ENCODE data around the gene GSK3B.

Gene GSK3B

GRCh38 chr3:120093911-120094775 is at the start of gene GSK3B:
Gene GSK3B (minus strand): TSS chr3:120094447. CDS start chr3:120093434, 1,013 bp downstream.
- DNase-seq (ENCODE audit: low read depth, low spot score) = peak; percentile 30

- no peak for DNase-seq (ENCODE audit: low read depth, low spot score)
Observed at GRCh38 chr3:120143676-120144075, 49.4 kb upstream of the GSK3B start.

- DNase-seq (ENCODE audit: low read depth, low spot score) = no peak
Observed at GRCh38 chr3:120142236-120142635, 48.0 kb upstream of the GSK3B start.

DNA sequence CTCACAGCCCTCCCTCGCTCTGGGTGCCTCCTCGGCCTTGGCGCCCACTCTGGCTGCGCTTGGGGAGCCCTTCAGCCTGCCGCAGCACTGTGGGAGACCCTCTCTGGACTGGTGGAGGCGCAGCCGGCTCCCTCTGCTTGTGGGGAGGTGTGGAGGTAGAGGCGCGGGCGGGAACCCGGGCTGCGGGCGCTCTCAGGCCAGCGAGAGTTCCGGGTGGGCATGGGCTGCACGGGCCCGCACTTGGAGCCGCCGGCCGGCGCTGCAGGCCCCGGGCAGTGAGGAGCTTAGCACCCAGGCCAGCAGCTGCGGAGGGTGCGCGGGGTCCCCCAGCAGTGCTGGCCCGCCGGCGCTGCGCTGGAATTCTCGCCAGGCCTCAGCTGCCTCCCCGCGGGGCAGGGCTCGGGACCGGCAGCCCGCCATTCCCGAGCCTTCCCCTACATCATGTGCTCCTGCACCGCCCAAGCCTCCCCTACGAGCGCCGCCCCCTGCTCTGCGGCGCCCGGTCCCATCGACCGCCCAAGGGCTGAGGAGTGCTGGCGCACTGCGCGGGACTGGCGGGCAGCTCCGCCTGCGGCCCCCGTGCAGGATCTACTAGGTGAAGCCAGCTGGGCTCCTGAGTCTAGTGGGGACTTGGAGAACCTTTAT is 46.0 kb upstream of the GSK3B start:
- no peak for DNase-seq (ENCODE audit: low read depth, low spot score)

GRCh38 chr3:120139140-120139539 is 44.9 kb upstream of the GSK3B start:
- DNase-seq (ENCODE audit: low read depth, low spot score) = no peak

DNA sequence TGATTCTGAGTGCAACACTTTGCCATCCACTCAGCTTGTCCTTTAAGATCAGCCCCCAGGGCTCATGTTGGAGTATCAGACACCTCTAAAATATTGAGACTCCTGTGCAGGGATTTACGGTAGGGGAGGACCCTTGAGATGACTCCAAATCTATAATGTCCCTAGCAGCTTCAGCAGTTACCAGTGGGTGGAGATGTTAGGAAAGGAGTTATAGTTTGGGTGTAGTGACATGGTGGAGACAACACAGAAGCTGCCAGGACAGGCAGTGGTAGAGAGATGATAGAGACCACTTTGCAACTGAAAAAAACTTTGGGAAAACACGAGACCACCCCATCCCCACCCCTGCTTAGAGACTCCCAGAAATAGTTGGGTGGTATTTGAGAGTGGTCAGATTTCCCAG is 43.3 kb upstream of the GSK3B start:
- no peak for DNase-seq (ENCODE audit: low read depth, low spot score)

- no peak for DNase-seq (ENCODE audit: low read depth, low spot score)
Observed at GRCh38 chr3:120130656-120131055, 36.4 kb upstream of the GSK3B start.

- no peak for DNase-seq (ENCODE audit: low read depth, low spot score)
Observed at GRCh38 chr3:120129718-120130513, 35.7 kb upstream of the GSK3B start.

GRCh38 chr3:120129051-120129450 is 34.8 kb upstream of the GSK3B start:
- no peak for DNase-seq (ENCODE audit: low read depth, low spot score)

DNA sequence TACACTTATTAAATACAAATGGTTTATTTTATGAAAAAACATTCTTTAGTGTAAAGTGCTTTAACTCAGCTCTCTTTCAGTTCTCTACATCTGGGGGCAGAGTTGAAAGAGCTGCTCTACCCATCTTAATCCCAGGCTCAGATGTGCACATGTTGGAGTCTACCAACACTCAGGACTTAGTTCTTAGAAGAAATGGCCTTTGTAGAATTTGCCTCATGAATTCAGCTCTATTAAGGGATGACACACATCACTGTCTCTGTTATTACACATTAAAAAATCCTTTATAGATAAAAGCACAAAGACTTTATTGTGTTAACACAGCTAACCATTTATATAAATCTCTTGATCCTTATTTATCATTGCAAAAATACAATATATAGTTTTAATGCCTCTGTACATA is 31.7 kb upstream of the GSK3B start:
- DNase-seq (ENCODE audit: low read depth, low spot score) = no peak

- no peak for DNase-seq (ENCODE audit: low read depth, low spot score)
Observed at GRCh38 chr3:120119846-120120510, 25.7 kb upstream of the GSK3B start.

- no peak for DNase-seq (ENCODE audit: low read depth, low spot score)
Observed at GRCh38 chr3:120114981-120115380, 20.7 kb upstream of the GSK3B start.

DNA sequence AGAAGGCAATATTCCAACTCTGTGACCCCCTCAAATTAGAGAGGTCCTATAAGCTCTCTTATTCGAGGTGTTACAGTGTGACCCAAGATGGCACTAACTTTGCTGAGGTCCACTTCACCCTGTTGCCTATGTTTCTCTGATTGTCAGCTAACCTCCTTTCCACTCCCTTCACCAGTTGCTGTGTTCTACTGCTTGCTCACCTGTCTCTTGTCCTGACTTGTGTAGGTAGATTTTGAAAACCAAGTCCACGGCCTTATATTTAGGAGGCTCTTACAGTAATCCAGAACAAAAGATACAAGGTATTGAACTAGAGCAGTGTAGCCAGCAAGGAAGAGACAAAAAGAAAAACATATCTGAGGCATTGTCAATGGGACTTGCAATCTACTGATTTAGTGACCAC is 20.1 kb upstream of the GSK3B start:
- no peak for DNase-seq (ENCODE audit: low read depth, low spot score)

GRCh38 chr3:120113128-120114116 is 19.2 kb upstream of the GSK3B start:
- no peak for DNase-seq (ENCODE audit: low read depth, low spot score)

DNA sequence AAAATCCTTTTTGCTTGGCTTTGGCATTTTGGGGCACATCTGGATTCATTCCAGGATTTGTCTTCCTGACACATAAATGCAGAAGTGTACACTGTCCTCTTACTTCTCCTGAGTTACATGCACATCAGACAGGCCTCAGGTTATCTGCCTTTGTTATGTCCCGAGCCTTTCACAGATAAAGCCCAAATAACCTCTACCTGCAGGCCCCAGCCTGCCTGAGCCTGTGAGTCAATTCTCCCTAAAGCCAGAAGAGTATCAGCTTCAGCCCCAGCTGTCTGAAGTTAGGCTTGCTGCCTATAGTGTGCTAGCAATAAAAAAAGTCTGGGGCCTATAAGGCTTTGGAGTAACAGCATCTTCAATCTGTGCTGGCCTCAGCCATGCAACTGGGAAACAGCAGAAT is 17.7 kb upstream of the GSK3B start:
- no peak for DNase-seq (ENCODE audit: low read depth, low spot score)

GRCh38 chr3:120103276-120103675 is 9.0 kb upstream of the GSK3B start:
- no peak for DNase-seq (ENCODE audit: low read depth, low spot score)

DNA sequence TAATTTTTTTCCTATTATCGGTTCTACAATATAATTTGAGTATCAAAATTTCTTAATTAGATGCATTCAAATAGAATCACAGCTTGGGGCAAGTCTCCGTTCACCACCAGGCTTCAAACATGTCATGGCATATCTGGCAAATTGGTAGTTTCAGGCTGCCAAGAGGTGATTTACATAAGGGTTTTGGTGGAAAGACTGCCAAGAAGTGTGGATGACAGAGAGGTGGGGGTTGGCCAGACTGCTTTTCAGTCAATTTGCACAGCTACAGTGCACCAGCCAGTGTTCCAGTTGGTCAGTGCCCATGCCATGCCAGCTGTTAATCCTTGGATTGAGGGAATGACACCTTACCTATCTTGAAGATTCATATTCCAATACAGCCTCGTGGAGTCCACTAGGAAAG is 8.4 kb upstream of the GSK3B start:
- DNase-seq (ENCODE audit: low read depth, low spot score) = no peak

- DNase-seq (ENCODE audit: low read depth, low spot score) = no peak
Observed at GRCh38 chr3:120102232-120102631, 8.0 kb upstream of the GSK3B start.

DNA sequence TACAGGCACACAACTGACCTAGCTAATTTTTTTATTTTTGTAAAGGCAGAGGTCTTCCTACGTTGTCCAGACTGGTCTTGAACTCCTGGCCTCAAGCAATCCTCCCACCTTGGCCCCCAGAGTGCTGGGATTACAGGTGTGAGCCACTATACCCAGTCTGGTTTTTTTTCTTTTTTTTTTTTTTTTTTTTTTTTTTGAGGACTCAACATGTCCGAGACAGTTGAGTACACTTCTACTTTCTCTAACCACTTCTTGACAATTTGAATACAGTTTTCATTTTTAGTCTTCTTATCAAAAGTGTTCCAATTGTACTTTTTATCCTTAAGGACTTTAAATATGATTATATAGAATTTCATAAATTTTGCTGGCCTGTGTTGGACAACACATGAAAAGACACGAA is 7.4 kb upstream of the GSK3B start:
- no peak for DNase-seq (ENCODE audit: low read depth, low spot score)

GRCh38 chr3:120100711-120101110 is 6.5 kb upstream of the GSK3B start:
- DNase-seq (ENCODE audit: low read depth, low spot score) = no peak

- no peak for DNase-seq (ENCODE audit: low read depth, low spot score)
Observed at GRCh38 chr3:120098710-120099109, 4.5 kb upstream of the GSK3B start.

Measured in activated naive CD8-positive, alpha-beta T cell treated with anti-CD3 and anti-CD28 coated beads, Interleukin-2, amount 50 U/mL, for 16 hours (primary cell).